Psoas muscle (tissue), 8 donors: ENCODE measurements around the gene KBTBD8. TPM values are rescaled to one million over a fixed set of nuclear protein-coding genes. Genes with fewer than 3 reads are reported as not detected.

Experiments used
- ATAC-seq, 4 donors: fragments of 200-7000 bp; cut with Tn5 transposase; one replicate each; pipeline ENCODE4 v1.9.1; 2020; ENCODE audit warnings: moderate library complexity in 3 of 4, mild to moderate bottlenecking in 2 of 4
- DNase-seq, 2 donors: peaks; one replicate each; pipeline ENCODE4 v3.0.0-alpha.2; 2020
- H3K27ac ChIP-seq: fragments of 200-600 bp; one replicate; pipeline ENCODE4 v1.8.0; 2022
- H3K27me3 ChIP-seq, 3 donors: fragments of 200-600 bp in 1 of 3; one replicate each; pipeline versions ENCODE4 v1.6.1 to v1.8.0; 2013 to 2022; ENCODE audit warnings: low read length in 2 of 3, mild to moderate bottlenecking in 2 of 3, moderate library complexity in 1 of 3; ENCODE audit not compliant: insufficient read depth in 3 of 3
- H3K36me3 ChIP-seq, 2 donors: fragments of 200-600 bp in 1 of 2; one replicate each; pipeline versions ENCODE4 v1.6.1 to v1.8.0; 2013 to 2022; ENCODE audit warnings: low read depth in 1 of 2, mild to moderate bottlenecking in 1 of 2, moderate library complexity in 1 of 2; ENCODE audit not compliant: insufficient read depth in 1 of 2
- H3K4me1 ChIP-seq: fragments of 200-600 bp; one replicate; pipeline ENCODE4 v1.8.0; 2022
- H3K4me3 ChIP-seq: fragments of 200-600 bp; one replicate; pipeline ENCODE4 v1.8.0; 2022; ENCODE audit warnings: mild to moderate bottlenecking
- H3K9me3 ChIP-seq: fragments of 200-600 bp; one replicate; pipeline ENCODE4 v1.8.0; 2022
- CTCF ChIP-seq: fragments of 200-600 bp; IDR thresholded peaks from one replicate; pipeline ENCODE4 v1.8.0; 2022; ENCODE audit warnings: antibody characterized with exemption
- WGBS, 3 donors: extraction: QIAGEN DNeasy Blood & Tissue Kit; methylation state at CpG; one replicate each; pipeline versions ENCODE4 v1.1.6 to v1.1.7; 2013; 5-methylcytosine and 5-hydroxymethylcytosine counted together
- intact Hi-C, 2 donors: fragments of 100-400 bp; cut with DNase I; formaldehyde crosslinking; loops; one replicate each; pipeline versions ENCODE4 v1.11.0 to v1.14.2; 2022
- polyA plus RNA-seq, 3 donors: library from polyadenylated mRNA; stranded (reverse); fragments of 200-250 nt; gene quantifications; one replicate each; pipeline ENCODE4 v1.2.3, GENCODE V29; 2013
- total RNA-seq, 4 donors: library from RNA; stranded (reverse); fragmentation: NEBNext Ultra II Directional in 2 of 4; extraction: Animal tissue kit (Norgen Biotek cat#: 25700) in 2 of 4; gene quantifications; one replicate each; pipeline versions ENCODE4 v1.2.1 to v1.2.4, GENCODE V29; 2021 to 2023
- donor health status: healthy with polysubstance abuse.
- donor health status: DM: no; HTN: no; CAD: no; lungs with moderate emphysema.
- donor health status: Bipolar disorder and iron deficiency.
- donor health status: healthy.
- donor health status: DM: yes; HTN: yes; CAD: no.
- donor health status: DM: no; HTN: no; CAD: no.
- donor health status: DM: no; HTN: no; CAD: no.
- donor health status: DM: yes; HTN: yes; CAD: no.

Gene KBTBD8
- total and polyA plus RNA-seq, 7 donors, result 1.8 to 11.2 (median 6.1) TPM

- 76 to 78% (median 77%) methylated on average over 4 of the region's 4 CpGs for WGBS, 3 donors
- Histone ChIP-seq H3K9me3 (no peaks in the 10 kb centered on the region), H3K36me3 (no peaks in the 10 kb centered on the region), H3K4me1 (no peaks in the 10 kb centered on the region), H3K4me3 (no peak overlapping the region), H3K27ac (no peak overlapping the region), H3K27me3 (no peaks in the 10 kb centered on the region)
- DNase-seq, result no peak
- intact Hi-C loops, result no loop called here
- ATAC-seq, result no peak
- no peak for TF ChIP-seq CTCF
These were observed 44.1 kb upstream of the KBTBD8 start for GRCh38 chr3:66953934-66954445.

GRCh38 chr3:66956742-66957141 lies 41.4 kb upstream of the KBTBD8 start:
- H3K36me3 ChIP-seq, result no peaks in the 10 kb centered on the region
- H3K27me3 ChIP-seq, result no peaks in the 10 kb centered on the region
- WGBS, 3 donors, result 77 to 86% (median 85%) methylated on average over 4 of the region's 4 CpGs
- TF ChIP-seq CTCF, result no peak
- H3K9me3 ChIP-seq, result no peaks in the 10 kb centered on the region
- no peaks in the 10 kb centered on the region for H3K4me1 ChIP-seq
- intact Hi-C loops, result no loop called here
- H3K4me3 ChIP-seq, result no peak overlapping the region
- ATAC-seq (no peak), DNase-seq (no peak)
- no peak overlapping the region for H3K27ac ChIP-seq

- H3K9me3 ChIP-seq, result no peaks in the 10 kb centered on the region
- no peak overlapping the region for H3K4me3 ChIP-seq
- intact Hi-C loops, result no loop called here
These were observed 40.7 kb upstream of the KBTBD8 start for GRCh38 chr3:66957367-66957766.

GRCh38 chr3:66958067-66958466 lies 40.0 kb upstream of the KBTBD8 start:
- DNase-seq (no peak), ATAC-seq (no peak)
- intact Hi-C loops, result no loop called here
- H3K27me3 ChIP-seq, result no peaks in the 10 kb centered on the region
- 94 to 97% (median 97%) methylated on average over 1 of the region's 1 CpG for WGBS, 3 donors
- H3K27ac ChIP-seq, result no peak overlapping the region
- TF ChIP-seq CTCF, result no peak
- no peaks in the 10 kb centered on the region for H3K36me3 ChIP-seq
- H3K4me3 ChIP-seq, result no peak overlapping the region
- H3K4me1 ChIP-seq, result no peaks in the 10 kb centered on the region
- no peaks in the 10 kb centered on the region for H3K9me3 ChIP-seq

More at GRCh38 chr3:66957367-66957766, 40.7 kb upstream of the KBTBD8 start:
- Histone ChIP-seq H3K27ac (no peak overlapping the region), H3K36me3 (no peaks in the 10 kb centered on the region), H3K4me1 (no peaks in the 10 kb centered on the region), H3K27me3 (no peaks in the 10 kb centered on the region)
- 63 to 67% (median 64%) methylated on average over 5 of the region's 5 CpGs for WGBS, 3 donors
- DNase-seq (no peak), ATAC-seq (no peak)
- TF ChIP-seq CTCF, result no peak

GRCh38 chr3:66962664-66963063 lies 35.4 kb upstream of the KBTBD8 start:
- no peak for TF ChIP-seq CTCF
- intact Hi-C loops, result no loop called here

More at GRCh38 chr3:66962664-66963063, 35.4 kb upstream of the KBTBD8 start:
- no peaks in the 10 kb centered on the region for H3K4me1 ChIP-seq
- H3K27me3 ChIP-seq, result peaks cover 0 to 3% (median 2%) of the 10 kb centered on the region in 3 donors
- no peak overlapping the region for H3K4me3 ChIP-seq
- no peak overlapping the region for H3K27ac ChIP-seq
- ATAC-seq (no peak), DNase-seq (no peak)
- H3K36me3 ChIP-seq, result no peaks in the 10 kb centered on the region
- WGBS, 3 donors, result 94 to 95% (median 94%) methylated on average over 3 of the region's 3 CpGs
- no peaks in the 10 kb centered on the region for H3K9me3 ChIP-seq
